ENCODE data around the gene NAALADL1.

GRCh38 chr11:65014726-65015227 is 43.6 kb downstream of the NAALADL1 start:
- TF ChIP-seq HBP1 (CRISPR knock-in tag; IDR thresholded peaks at IDR 0.05) (no peak), SP1 (CRISPR knock-in tag; IDR thresholded peaks at IDR 0.05) (no peak), SIN3A (IDR thresholded peaks at IDR 0.05; ENCODE audit: borderline replicate concordance in 2 of 2, control insufficient read depth in 1 of 2, low read depth in 2 of 2, low read length in 2 of 2) (no peak), ZNF695 (CRISPR knock-in tag; IDR thresholded peaks at IDR 0.05) (no peak), MCM5 (IDR thresholded peaks at IDR 0.05; ENCODE audit: low read depth) (no peak), PKNOX1 (IDR thresholded peaks at IDR 0.05) (no peak), HCFC1 (IDR thresholded peaks at IDR 0.05; ENCODE audit: low read depth, low read length) (no peak), CHD1 (IDR thresholded peaks at IDR 0.05; ENCODE audit: low read length) (no peak), ZBTB33 (CRISPR knock-in tag; IDR thresholded peaks at IDR 0.05) (no peak), ZNF274 (IDR thresholded peaks at IDR 0.05; ENCODE audit: borderline replicate concordance, low read depth, low read length) (no peak), SMAD3 (CRISPR knock-in tag; conservative IDR thresholded peaks at IDR 0.05) (no peak)

Measured in K562 (cell line).